DND-41 (cell line): ENCODE data around the gene OXNAD1.
A peak's percentile ranks its signal among the peaks of the same experiment; 100 is the strongest.

Experiments used
- ATAC-seq: fragments of 200-7000 bp; cut with Tn5 transposase; 3 replicates; pipeline ENCODE4 v1.9.1; 2021; ENCODE audit warnings: low read depth; ENCODE audit not compliant: insufficient read depth
- DNase-seq: peaks from one replicate; pipeline ENCODE4 v3.0.0-alpha.2; 2020
- H2AFZ ChIP-seq: 2 replicates; pipeline ENCODE4 v1.6.0; 2012; ENCODE audit warnings: low read depth, low read length
- H3K27ac ChIP-seq: 2 replicates; pipeline ENCODE4 v1.5.1; 2012; ENCODE audit warnings: low read length, inconsistent platforms
- H3K27me3 ChIP-seq: fragments of 200-600 bp; sonication (generic); 2 replicates; pipeline ENCODE4 v1.6.0; 2012; ENCODE audit warnings: low read length, mild to moderate bottlenecking, inconsistent platforms; ENCODE audit not compliant: insufficient read depth, poor library complexity
- H3K36me3 ChIP-seq: 2 replicates; pipeline ENCODE4 v1.5.1; 2012; ENCODE audit warnings: low read length, inconsistent platforms; ENCODE audit not compliant: insufficient read depth
- H3K4me1 ChIP-seq: 2 replicates; pipeline ENCODE4 v1.5.1; 2012; ENCODE audit warnings: mild to moderate bottlenecking, low read length; ENCODE audit not compliant: insufficient read depth
- H3K4me2 ChIP-seq: 2 replicates; pipeline ENCODE4 v1.6.0; 2012; ENCODE audit warnings: mild to moderate bottlenecking, moderate library complexity, low read length, inconsistent platforms; ENCODE audit not compliant: insufficient read depth
- H3K4me3 ChIP-seq, 2 experiments: fragments of 200-600 bp in 1 of 2; shearing (Covaris generic) in 1 of 2; 2 replicates each; pipeline ENCODE4 v1.5.1; 2012 to 2016; ENCODE audit warnings: inconsistent platforms in 2 of 2, low read length in 2 of 2, mild to moderate bottlenecking in 2 of 2, low read depth in 1 of 2, moderate library complexity in 1 of 2
- H3K79me2 ChIP-seq: 2 replicates; pipeline ENCODE4 v1.6.0; 2012; ENCODE audit warnings: low read length, inconsistent platforms; ENCODE audit not compliant: insufficient read depth
- H3K9ac ChIP-seq: 2 replicates; pipeline ENCODE4 v1.6.0; 2012; ENCODE audit warnings: low read depth, mild to moderate bottlenecking, inconsistent platforms, low read length, moderate library complexity
- H3K9me3 ChIP-seq: 2 replicates; pipeline ENCODE4 v1.5.1; 2012; ENCODE audit warnings: low read length, moderate library complexity, mild to moderate bottlenecking, inconsistent platforms; ENCODE audit not compliant: insufficient read depth, severe bottlenecking
- H4K20me1 ChIP-seq: 2 replicates; pipeline ENCODE4 v1.6.0; 2012; ENCODE audit warnings: low read length; ENCODE audit not compliant: insufficient read depth
- CTCF ChIP-seq: IDR thresholded peaks from 2 replicates; pipeline ENCODE4 v1.5.1; 2012; ENCODE audit warnings: borderline replicate concordance, low read length, moderate library complexity, mild to moderate bottlenecking; ENCODE audit not compliant: poor library complexity, severe bottlenecking; ENCODE audit errors: extremely low read depth
- EZH2 ChIP-seq: IDR thresholded peaks from 3 replicates; pipeline ENCODE4 v1.6.1; 2012; ENCODE audit warnings: borderline replicate concordance, low read depth, mild to moderate bottlenecking, moderate library complexity, low read length, inconsistent platforms; ENCODE audit not compliant: severe bottlenecking

OXNAD1 gene

GRCh38 chr3:16318176-16318575, 53.2 kb downstream of the OXNAD1 start:
- H3K27me3 ChIP-seq: no peaks in the 10 kb centered on the region
- H3K27ac ChIP-seq: peak overlapping the region; percentile 70
- no peak overlapping the region for H3K4me3 ChIP-seq
- H2AFZ ChIP-seq: no peak overlapping the region
- TF ChIP-seq EZH2: no peak
- TF ChIP-seq CTCF: no peak
- no peak overlapping the region for H3K4me2 ChIP-seq
- H3K9me3 ChIP-seq: no peaks in the 10 kb centered on the region
- H3K36me3 ChIP-seq: peaks cover 89% of the 10 kb centered on the region
- ATAC-seq: no peak
- no peak overlapping the region for H3K9ac ChIP-seq
- H4K20me1 ChIP-seq: no peaks in the 10 kb centered on the region
- H3K79me2 ChIP-seq: peaks cover 64% of the 10 kb centered on the region
- no peak for DNase-seq
- H3K4me1 ChIP-seq: peaks cover 58% of the 10 kb centered on the region

DNA sequence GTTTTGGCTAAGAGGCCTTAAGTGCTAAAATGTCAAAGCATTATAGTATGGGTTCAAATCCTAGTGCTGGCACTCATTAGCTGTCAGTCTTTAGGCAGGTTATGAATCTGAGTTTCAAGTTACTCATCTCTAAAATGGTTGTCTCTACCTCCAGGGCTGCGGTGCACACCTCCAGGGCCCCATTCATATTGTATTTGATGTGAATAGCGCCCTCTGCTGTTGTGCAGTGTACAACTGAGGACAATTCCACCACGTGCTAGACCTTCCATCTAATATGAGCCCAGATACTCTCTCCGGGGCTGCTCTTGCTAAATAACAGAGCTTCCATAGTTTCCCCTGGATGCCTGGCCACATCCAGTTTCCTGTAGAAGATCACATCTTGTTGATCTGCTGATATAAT, 54.3 kb downstream of the OXNAD1 start:
- no peaks in the 10 kb centered on the region for H3K9me3 ChIP-seq
- H3K36me3 ChIP-seq: peaks cover 96% of the 10 kb centered on the region
- H3K4me1 ChIP-seq: peaks cover 46% of the 10 kb centered on the region
- peaks cover 64% of the 10 kb centered on the region for H3K79me2 ChIP-seq
- DNase-seq (peak; percentile 78), ATAC-seq (peak; percentile 87)
- no peak overlapping the region for H2AFZ ChIP-seq
- H3K27me3 ChIP-seq: no peaks in the 10 kb centered on the region
- TF ChIP-seq EZH2: no peak
- peak; percentile 84 for TF ChIP-seq CTCF
- no peak overlapping the region for H3K4me3 ChIP-seq
- no peak overlapping the region for H3K4me2 ChIP-seq
- H4K20me1 ChIP-seq: no peaks in the 10 kb centered on the region
- peak overlapping the region; percentile 5; the same call in 1 of the 2 replicates for H3K9ac ChIP-seq
- peak overlapping the region; percentile 70 for H3K27ac ChIP-seq

GRCh38 chr3:16319723-16320122, 54.7 kb downstream of the OXNAD1 start:
- Histone ChIP-seq H3K27ac (peak overlapping the region; percentile 70), H3K4me3 (no peak overlapping the region), H3K36me3 (peaks cover 93% of the 10 kb centered on the region), H3K4me1 (peaks cover 42% of the 10 kb centered on the region), H3K4me2 (no peak overlapping the region), H3K27me3 (no peaks in the 10 kb centered on the region), H3K9me3 (no peaks in the 10 kb centered on the region), H2AFZ (no peak overlapping the region), H4K20me1 (no peaks in the 10 kb centered on the region), H3K9ac (no peak overlapping the region; the same call in 1 of the 2 replicates), H3K79me2 (peaks cover 64% of the 10 kb centered on the region)
- ATAC-seq: no peak
- TF ChIP-seq CTCF (no peak), EZH2 (no peak)
- no peak for DNase-seq

- H3K27ac ChIP-seq: peak overlapping the region; percentile 70
- no peak overlapping the region for H3K4me2 ChIP-seq
- peaks cover 63% of the 10 kb centered on the region for H3K79me2 ChIP-seq
- no peaks in the 10 kb centered on the region for H4K20me1 ChIP-seq
- no peak overlapping the region for H3K4me3 ChIP-seq
- H3K4me1 ChIP-seq: peaks cover 32% of the 10 kb centered on the region
- H3K27me3 ChIP-seq: no peaks in the 10 kb centered on the region
- H3K36me3 ChIP-seq: peaks cover 95% of the 10 kb centered on the region
- H3K9ac ChIP-seq: no peak overlapping the region
- no peak for ATAC-seq
- DNase-seq: peak; percentile 2
- no peak overlapping the region for H2AFZ ChIP-seq
- H3K9me3 ChIP-seq: no peaks in the 10 kb centered on the region
- no peak for TF ChIP-seq CTCF
- TF ChIP-seq EZH2: no peak
These were observed 55.7 kb downstream of the OXNAD1 start for GRCh38 chr3:16320711-16321110.
